GM21360 (cell line): ENCODE data around the gene SP2.

ENCODE experiments used
- ATAC-seq: cut with Tn5 transposase; IDR thresholded peaks from one replicate; pipeline ENCODE4 v1.9.1; 2021; ENCODE audit warnings: mild to moderate bottlenecking, moderate library complexity; ENCODE audit not compliant: unreplicated experiment

SP2 gene

DNA sequence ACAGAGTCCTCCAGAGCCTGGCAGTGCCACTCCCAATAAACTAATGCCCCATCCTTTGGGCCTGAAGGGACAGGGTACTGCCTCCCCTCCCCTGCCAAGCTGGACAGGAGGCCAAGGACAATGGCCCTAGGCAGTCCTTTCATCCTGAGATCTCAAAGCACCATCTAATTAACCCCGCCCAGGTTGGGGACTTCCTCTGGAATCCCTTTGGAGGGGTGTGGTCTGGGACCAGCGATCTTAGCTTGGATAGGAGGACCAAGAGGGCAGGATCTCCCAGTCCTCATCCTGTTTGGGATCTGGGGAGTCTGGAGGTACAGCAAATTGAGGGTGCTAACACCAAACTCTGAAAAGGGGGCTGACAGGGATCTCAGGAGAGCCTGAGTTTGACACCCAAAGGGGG is 26.9 kb upstream of the SP2 start:
- ATAC-seq: no peak

DNA sequence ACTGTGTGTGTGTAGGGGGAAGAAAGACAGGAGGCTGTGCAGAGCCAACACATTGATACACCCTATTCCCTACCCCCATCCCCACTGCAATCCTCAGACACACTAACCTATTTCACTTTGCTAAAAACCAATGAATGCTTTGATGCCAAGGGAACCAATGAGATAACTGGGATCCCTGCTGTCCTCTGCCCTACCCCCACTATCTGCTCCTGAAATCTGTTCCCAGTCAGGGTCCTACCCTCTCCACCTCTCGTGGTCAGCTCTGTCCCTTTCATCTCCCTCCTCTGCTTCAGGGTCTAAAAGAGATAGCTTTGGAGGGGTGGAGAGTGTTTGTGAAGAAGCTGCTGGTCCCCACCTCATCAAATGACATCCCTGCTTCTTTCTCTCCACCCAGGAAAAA is 26.0 kb upstream of the SP2 start:
- no peak for ATAC-seq

DNA sequence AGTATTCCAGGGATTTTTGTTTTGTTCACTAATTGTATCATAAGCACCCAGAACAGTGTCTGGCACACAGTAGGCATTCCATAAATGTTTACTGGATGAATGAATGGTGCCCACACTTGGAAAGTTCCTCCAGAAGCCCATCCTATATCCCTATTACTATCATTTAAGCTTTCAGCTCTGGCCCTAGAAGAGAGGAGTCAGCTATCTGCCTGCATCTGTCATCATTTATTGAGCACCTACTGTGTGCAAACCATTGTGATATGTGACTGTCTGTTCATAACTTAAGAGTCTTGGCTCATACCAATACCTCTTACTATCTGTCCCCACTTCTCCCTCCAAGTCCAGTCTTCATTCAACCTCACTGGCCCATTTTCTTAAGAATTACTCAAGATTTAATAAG is 25.0 kb upstream of the SP2 start:
- no peak for ATAC-seq

DNA sequence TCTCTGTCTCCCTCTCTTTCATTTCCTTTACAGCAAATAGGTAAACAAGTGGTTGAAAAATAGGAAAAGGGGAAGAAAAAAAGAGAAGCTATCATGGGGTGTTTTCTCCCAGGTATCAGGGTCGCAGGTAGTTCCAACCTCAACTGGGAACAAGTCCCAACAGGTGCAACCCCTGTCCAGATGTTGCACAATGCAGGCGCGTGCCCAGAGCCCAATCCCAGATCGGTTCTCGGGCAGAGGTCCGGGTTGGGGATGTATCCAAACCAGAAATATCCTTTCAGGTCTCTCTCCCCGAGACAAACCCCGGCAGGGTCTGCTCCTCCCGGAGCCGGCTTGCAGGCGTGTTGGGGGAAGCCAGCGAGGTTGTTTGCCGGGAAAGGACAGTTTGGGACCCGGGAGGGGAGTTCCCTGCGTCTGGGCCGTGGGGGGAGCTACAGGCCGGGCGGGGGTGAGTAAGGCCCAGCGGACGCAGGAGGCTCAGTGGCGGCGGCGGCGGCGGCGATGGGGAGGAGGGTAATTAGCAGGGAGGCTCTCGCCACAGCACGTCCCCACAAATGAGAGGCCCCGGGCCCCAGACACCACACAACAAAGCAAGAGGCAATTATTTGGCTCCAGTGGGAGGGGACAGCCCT is 23.9 kb upstream of the SP2 start:
- ATAC-seq: no peak

DNA sequence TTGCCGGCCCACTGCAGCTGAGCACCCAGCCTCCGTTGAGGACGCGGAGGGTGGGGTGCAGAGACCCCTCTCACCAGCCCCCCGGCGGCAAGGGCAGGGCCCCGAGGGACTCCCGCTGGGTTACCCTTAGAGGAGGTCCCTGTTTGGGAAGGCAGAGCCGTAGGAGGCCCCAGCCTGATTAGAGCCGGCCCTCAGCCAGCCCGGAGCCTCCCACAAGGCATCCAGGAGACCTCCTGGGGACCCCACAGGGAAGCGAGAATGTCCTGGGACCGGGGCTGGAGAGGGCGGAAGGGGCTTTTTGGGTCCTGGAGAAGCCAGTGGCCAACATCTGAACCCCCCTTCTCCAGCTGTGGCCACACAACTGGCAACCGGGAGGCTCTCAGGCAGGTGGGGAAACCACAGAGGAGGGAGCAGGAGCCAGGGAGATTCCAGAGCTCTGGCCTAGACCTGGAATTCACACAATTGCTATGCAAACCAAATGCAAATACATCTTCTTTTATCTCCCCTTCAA is 23.3 kb upstream of the SP2 start:
- ATAC-seq: no peak

DNA sequence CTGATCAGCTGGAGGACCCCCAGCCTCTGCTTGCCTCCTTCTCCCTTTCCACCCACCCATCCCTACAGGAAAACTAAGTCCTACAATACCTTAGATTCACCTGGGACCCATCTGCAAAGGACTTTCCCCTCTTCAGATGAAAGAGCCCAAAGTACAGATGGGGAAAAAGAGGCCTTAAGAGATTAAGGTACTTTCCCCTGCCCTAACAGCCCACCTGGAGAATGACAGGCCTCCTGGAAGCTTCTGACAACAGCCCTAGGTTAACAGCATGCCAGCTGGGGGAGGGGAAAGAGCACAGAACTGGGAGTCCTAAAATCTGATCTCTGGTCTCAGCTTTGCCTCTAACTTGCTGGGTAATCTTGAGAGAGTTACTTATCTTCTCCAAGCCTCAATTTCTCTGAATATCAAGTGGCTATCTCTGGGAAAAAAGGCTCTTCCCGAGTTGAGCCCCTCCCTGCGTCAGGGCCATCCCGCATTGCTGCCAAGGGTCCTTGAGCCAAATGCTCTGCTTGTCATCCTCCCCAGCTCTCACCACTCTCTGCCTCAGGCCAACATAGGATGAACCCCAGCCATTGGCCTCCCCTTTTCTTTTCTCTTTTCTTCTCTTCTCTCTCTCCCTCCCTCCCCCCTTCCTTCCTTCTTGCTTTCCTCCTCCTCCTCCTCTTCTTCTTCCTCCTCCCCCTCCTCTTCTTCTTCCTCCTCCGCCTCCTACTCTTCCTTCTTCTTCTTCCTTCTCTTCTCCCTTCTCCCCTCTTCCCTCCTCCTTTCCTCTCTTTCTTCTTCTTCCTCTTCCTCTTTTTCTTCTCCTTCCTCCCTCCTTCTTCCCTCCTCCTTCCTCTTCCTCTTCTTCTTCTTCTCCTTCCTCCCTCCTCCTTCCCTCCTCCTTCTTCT is 22.6 kb upstream of the SP2 start:
- no peak for ATAC-seq

DNA sequence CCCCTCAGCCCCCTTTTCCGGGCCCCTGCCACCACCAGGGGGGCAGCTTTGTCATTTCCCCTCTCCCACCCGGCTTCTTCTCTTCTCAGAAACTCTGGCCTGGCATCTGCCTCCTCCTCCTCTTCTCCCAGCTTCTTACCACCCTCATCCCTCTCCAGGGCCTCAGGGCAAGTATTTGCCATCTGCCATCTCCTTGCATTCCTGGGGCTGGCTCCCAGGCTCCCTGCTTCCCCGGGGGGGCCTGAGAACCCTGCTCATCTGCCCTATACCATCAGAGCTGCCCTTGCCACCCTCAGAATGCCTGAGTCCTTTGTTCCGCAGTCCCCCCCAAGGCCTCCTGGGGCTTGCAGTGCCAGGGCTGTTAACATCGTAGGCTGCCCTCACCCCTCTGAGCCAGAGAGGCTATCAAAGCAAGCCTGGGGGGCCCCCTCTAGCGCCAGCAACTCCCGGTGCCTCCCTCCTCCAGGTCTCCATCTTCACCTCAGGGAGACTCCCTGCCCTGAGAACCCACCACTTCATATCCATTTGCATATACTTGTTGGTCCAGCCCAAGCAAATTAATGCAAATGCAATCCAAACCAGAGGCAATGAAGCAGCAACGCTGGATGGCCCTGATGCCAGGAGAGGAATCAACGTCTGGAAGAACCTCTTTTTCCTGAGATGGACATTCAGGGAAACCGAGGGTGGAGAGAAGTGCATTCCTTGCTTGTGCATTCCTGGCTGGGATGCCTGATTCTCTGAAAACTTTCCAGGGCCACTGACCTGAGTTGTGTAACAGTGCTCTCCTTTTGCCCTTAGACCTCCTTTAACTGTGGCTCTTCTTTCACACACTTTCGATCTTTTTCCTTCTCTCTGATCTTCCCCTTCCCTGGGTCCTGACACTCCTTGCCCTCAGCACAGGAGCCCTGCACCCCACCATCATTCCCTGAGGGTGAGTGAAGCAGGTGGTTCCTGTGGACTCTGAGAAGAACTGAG is 20.7 kb upstream of the SP2 start:
- no peak for ATAC-seq

DNA sequence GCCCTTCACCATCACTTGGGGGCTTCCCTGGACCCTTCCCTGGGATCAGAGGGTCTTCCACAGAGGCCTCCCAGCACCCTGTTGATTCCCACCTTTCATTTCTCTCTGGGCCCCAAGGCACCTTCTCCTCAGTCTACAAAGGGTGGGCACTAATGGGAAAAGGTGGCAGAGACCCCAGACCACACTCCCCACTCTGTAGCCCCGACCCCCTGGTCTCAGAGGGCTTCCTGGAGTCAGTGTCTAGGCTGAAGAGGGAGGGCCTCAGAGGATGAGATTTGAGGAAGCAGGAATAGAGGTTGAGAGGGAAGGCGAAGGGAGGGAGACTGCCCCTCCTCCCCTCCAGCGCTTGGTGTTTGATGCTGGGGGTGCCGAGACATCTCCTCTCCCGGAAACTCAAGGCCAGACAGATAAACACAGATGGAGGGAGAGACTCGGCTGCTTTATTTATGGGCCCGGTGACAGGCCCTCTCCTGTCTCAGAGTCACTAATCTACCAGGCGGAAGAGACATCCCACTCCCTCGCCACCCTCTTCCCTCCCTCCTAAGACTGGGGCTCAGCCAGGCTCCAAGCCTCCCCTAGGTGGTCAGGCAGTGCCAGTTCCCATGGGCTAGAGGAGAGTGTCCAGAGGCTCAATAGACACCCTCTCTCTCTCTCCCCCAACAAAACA is 18.5 kb upstream of the SP2 start:
- ATAC-seq: no peak

DNA sequence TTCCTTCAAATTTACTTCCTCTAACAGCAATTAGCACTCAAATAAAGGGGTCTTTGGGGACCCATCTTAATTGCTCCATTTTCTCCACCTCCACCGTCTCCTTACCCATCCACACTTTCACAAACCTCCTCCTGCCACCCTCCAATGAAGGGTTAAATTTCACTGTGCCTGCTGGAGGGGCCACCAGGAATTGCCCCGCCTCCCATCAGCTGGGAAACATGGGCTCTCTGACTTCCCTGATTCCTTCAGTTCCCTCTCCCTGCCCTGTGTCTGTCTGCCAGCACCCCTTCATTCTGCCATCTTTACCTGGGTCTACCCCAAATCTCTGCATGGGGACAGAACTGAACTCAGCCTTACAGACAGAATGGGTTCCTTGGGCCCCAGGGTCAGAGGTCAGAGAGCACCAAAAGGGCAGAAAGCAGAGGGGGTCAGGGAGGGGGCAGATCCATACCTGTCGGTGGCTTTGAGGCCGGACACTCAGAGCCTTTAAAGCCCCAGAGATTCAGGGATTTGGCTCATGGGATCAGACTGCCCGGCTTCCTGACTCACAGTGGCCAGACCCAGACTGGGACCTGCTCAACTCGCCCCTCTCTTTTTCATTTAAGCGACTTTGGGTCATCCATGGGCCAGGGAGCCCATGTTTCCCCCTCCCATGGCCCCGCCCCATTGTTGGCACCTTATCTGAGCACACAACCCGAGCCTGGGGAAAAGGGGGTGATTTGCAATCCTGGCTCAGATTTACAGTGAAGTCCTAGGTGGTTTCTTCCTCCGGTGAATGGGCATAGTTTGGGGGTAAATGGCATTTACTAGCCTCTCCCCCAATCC is 17.6 kb upstream of the SP2 start:
- no peak for ATAC-seq

DNA sequence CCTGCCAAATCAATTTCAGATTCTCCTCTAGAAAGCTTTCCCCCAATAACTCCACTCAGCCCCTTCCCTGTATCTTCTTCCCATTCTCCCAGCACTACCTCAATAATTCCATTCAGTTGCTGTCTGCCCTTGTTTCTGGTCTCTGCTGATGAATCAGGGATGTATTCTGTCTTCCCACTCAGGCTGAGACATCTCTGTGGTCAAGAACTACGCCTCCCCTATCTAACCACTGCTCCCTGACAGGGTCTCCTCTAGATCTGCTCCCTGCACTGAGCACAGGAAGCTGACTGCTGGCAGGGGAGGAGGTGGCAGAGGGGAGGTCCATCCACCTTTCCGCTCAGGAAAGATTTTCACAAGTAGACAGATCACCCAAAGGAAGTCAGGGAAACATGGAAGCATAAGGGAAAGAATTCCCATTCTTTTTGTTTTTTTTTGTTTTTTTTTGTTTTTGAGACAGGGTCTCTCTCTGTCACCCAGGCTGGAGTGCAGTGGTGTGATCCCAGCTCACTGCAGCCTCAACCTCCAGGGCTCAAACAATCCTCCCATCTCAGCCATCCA is 16.9 kb upstream of the SP2 start:
- no peak for ATAC-seq

DNA sequence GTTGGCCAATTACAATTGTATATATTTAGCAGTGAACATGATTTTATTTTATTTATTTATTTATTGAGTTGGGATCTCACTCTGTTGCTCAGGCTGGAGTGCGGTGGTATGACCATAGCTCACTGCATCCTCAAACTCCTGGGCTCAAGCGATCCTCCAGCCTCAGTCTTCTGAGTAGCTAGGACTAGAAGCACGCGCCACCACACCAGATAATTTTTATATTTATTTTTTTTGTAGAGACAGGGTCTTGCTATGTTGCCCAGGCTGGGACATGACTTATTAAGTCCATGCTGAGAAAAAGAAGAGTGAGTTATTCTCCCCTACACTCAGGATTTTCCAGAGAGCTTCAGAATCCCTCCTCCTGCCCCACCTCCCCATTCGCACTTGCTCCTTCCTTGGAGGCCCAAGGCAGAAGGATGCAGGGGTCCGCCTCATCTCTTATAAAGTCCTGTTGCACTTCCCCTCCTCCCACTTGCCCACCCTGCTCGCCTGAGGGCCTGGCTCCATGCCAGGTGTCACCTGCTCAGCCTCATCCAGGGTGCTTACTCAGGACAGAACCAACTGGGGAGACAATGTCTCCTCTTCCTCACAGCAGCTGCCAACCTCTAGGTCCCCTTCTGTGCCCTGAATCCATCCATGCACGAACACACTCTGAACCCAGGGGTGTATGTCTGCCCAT is 16.1 kb upstream of the SP2 start:
- ATAC-seq: no peak

DNA sequence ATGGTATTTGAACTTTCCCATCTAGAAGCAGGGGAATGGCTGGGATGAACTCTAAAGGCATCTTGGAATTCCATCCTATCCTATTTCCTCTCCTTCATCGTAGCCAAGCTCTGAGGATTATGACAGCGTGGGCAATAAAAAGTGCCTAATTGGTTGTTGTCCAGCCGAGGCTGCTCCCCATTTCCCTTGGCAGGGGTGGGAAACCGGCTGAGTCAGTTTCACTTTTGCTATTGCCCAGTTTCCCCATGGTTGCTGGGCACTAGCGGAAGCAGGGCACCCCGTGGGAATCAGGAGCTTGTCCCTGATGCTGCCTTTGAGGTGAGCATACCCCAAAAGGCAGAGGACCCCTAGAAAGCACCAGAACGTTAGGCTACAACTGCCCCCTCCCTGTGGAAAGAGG is 13.8 kb upstream of the SP2 start:
- ATAC-seq: no peak

DNA sequence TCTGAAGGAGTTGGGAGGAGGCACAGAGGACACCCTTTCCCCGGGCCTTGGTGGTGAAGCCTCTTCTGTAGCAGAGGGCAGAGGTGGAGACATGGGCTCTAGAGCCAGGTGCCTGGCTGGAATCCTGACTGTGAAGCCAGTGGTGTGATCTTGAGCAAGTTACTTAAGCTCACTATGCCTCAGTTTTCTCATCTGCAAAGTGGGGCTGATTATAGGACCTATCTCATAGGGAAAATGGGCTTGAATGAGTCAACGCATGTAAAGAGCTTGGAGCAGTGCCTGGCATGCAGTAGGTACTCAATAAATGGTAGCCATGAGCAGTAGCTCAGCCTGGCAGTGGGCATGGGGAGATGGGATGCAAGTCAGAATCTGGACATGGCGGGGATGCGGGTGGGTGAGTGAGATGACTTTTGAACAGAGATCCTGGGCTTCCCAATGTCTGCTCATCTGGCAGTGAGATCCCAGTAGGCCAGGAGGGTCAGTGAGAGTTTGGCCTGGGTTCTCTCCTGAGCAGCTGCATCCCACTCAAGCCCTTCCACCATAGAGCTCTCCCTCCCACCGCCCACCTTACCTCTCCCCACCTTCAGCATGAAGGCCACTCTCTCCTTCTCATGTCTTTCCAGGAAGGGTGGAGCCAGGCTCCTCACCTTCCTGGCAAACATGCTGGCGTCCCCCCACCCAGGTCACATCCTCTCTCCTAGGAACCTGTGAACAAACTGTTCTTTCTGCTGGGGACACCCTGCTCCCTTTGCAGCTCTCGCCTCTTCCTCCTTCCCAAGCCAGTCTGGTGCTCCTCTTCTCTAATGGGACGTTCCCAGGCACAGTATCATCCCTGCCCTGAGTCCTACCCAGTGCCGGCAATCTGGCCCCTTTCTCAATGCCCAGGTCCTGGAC is 13.1 kb upstream of the SP2 start:
- no peak for ATAC-seq

DNA sequence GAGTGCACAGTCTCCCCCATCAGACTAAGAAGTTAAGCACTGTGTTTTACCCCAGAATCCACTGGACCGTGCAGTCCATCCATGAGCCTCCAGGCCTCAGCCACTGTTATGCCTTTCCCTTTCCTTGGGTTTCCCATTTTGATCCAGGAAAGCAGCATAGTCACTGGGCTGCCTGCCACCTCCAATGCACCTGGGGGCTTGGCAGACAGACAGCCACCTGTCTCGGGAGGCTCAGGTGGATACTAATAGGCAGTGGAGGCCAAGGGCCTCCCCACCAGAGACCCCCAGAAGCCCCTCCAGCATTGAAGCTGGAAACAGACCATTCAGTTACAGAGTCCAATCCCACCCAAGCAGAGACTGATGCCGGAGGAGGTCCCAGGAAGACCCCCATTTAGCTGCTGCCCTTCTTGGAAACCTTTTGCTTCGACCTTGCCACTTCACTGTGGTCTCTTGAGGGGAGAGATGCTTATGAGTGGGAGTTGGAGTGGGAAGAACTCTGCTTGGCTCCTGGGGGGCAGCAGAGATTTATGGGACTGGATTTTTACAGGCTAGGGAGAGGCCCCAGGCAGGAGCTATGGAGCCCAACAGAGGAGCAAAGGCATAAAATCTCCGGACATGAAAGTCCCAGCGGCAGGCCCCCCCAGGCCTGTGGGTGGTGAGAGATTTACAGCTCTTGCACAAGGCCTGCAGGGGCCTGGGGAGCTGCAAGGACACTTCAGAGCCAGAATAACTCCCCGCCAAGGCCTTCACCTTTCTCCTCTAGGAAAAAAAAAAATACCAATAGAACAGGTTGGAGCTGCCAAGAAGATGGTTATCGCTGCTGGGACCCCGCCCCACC is 12.2 kb upstream of the SP2 start:
- no peak for ATAC-seq

DNA sequence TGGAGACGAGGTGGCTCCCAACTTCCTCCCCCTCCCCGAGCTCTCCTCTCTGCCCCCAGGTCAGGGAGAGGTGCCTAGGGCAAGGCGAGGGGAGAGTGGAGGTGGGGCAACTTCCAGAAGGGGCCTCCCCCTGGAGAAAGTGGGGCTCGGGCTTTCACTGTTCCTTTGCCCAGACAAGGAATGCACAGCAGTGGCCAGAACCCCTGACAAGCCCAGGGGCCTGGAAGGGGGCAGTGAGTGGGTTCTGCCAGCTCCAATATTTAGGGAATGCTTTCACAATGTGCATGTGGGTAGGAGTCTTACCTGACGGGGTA is 11.7 kb upstream of the SP2 start:
- no peak for ATAC-seq

DNA sequence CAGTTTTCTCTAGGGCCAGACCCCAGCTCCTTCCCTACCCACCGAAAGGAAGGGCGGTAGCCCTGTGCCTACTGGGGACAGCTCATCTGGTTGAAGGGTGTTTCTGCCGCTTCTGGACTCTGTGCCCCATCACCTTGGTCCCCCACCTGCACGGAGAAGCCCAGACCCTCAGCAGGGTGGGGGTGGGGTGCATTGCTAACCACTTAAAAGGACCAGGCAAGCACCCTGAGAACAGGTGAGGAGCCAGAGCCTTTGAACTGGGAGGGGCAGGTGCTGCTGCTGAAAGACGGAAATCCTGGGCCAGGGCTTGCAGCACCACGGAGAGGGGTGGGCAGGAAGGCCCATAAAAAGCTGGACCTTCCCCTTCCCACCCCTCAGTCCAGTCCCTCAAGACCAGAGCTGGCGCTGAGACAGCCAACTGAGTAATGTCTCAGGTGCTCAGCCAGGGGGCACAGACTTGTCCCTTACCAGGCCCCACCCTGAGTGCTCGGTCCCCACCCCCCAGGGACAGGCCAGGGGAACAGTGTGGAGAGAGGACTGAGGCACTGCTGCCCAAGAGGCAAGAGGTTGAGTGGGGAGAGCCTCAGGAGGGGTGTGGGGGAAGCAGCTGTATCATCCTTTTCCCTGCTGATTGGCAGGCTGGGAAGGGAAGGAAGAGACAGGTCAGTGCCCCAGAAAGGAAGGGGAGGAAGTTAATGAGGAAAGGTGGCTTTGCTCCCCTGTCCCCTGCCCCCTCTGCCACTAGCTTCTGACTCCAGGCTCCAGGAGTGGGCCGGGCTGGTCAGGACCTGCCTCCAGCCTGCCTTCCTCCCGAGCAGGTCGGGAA is 10.9 kb upstream of the SP2 start:
- ATAC-seq: no peak
